A549 (cell line): ENCODE data around the gene LIMCH1. TPM values are rescaled to one million over a fixed set of nuclear protein-coding genes. Genes with fewer than 3 reads are reported as not detected.

Experiments
- ATAC-seq, 2 experiments: fragments of 200-7000 bp in 1 of 2; fragments of >200 bp in 1 of 2; cut with Nextera tagmentation in 1 of 2; cut with Tn5 transposase in 1 of 2; 3 replicates each; pipeline versions ENCODE4 v1.8.0 to v1.9.1; 2018 to 2020; ENCODE audit warnings: mild to moderate bottlenecking in 1 of 2, moderate library complexity in 1 of 2
- CTCF ChIA-PET: fragments of 300-600 bp; sonication (Branson Sonifier 250); formaldehyde crosslinking; extraction: SDS; loops from one replicate; lab custom pipeline; 2021; ENCODE audit warnings: antibody characterized with exemption, inconsistent platforms; lab: Yijun Ruan, JAX
- POLR2A ChIA-PET: fragments of 350-600 bp; formaldehyde crosslinking; extraction: SDS; loops from one replicate; lab custom pipeline; 2021; ENCODE audit warnings: antibody characterized with exemption, inconsistent platforms; lab: Yijun Ruan, JAX
- DNase-seq, 2 experiments: peaks; one replicate each; pipeline versions ENCODE4 v3.0.0 to v3.0.0-alpha.2; 2011 to 2016; ENCODE audit warnings: low read depth in 1 of 2, low spot score in 1 of 2
- FAIRE-seq: peaks from 2 replicates; lab custom pipeline; 2011; peaks lifted over from hg19 to GRCh38; lab: Jason Lieb, UNC
- H3K27ac ChIP-seq, 2 experiments: fragments of >200 bp; sonication (Bioruptor Twin); formaldehyde crosslinking; 3 replicates each; pipeline ENCODE4 v1.5.1; 2016 to 2017
- H3K4me1 ChIP-seq: fragments of >200 bp; sonication (Bioruptor Twin); formaldehyde crosslinking; 3 replicates; pipeline ENCODE4 v1.6.1; 2016
- H3K4me2 ChIP-seq: fragments of >200 bp; sonication (Bioruptor Twin); formaldehyde crosslinking; 3 replicates; pipeline ENCODE4 v1.6.1; 2016
- H3K4me3 ChIP-seq: fragments of >200 bp; sonication (Bioruptor Twin); formaldehyde crosslinking; 3 replicates; pipeline ENCODE4 v1.5.1; 2016
- H3K9me3 ChIP-seq: fragments of >200 bp; sonication (Bioruptor Twin); formaldehyde crosslinking; 3 replicates; pipeline ENCODE4 v1.6.1; 2016
- BHLHE40 ChIP-seq: IDR thresholded peaks from 2 replicates; pipeline ENCODE4 v1.6.1; 2012; ENCODE audit warnings: low read depth, low read length, inconsistent platforms
- CTCF ChIP-seq: fragments of >200 bp; sonication (Bioruptor Twin); formaldehyde crosslinking; IDR thresholded peaks from 3 replicates; pipeline ENCODE4 v1.5.1; 2016
- E2F6 ChIP-seq: IDR thresholded peaks from 2 replicates; pipeline ENCODE4 v1.6.1; 2012; ENCODE audit warnings: low read depth, borderline replicate concordance
- EHF ChIP-seq: fragments of 250-450 bp; sonication (Bioruptor Pico); IDR thresholded peaks from 2 replicates; pipeline ENCODE4 v1.5.0; 2020; ENCODE audit warnings: mild to moderate bottlenecking
- EHMT2 ChIP-seq: fragments of 200-600 bp; sonication (generic); IDR thresholded peaks from 2 replicates; pipeline ENCODE4 v1.6.1; 2016; ENCODE audit warnings: antibody characterized with exemption, low read depth, mild to moderate bottlenecking, moderate library complexity
- ELK1 ChIP-seq: fragments of 150-350 bp; IDR thresholded peaks from 2 replicates; pipeline ENCODE4 v1.6.1; 2014; ENCODE audit warnings: low read depth, mild to moderate bottlenecking, low read length
- EP300 ChIP-seq, 2 experiments: fragments of >200 bp; sonication (Bioruptor Twin); formaldehyde crosslinking; IDR thresholded peaks; 2 replicates in 1 of 2; 3 replicates in 1 of 2; pipeline ENCODE4 v1.6.1; 2016 to 2017
- ESRRA ChIP-seq: fragments of 150-350 bp; IDR thresholded peaks from 2 replicates; pipeline ENCODE4 v1.6.1; 2014; ENCODE audit warnings: mild to moderate bottlenecking, low read length, borderline replicate concordance
- FOSB ChIP-seq: fragments of 250-450 bp; sonication (Bioruptor Pico); IDR thresholded peaks from 2 replicates; pipeline ENCODE4 v1.5.0; 2020; ENCODE audit warnings: mild to moderate bottlenecking, moderate library complexity
- HEYL ChIP-seq: fragments of 250-450 bp; sonication (Bioruptor Pico); IDR thresholded peaks from 2 replicates; pipeline ENCODE4 v1.8.0; 2021; ENCODE audit warnings: mild to moderate bottlenecking, moderate library complexity
- HOXB13 ChIP-seq: fragments of 250-450 bp; sonication (Bioruptor Pico); IDR thresholded peaks from 2 replicates; pipeline ENCODE4 v1.5.0; 2020; ENCODE audit warnings: low read depth, mild to moderate bottlenecking, moderate library complexity
- HOXB5 ChIP-seq: fragments of 250-450 bp; sonication (Bioruptor Pico); IDR thresholded peaks from 2 replicates; pipeline ENCODE4 v1.5.0; 2020; ENCODE audit warnings: mild to moderate bottlenecking, moderate library complexity
- KDM5A ChIP-seq: fragments of 200-600 bp; sonication (generic); IDR thresholded peaks from 2 replicates; pipeline ENCODE4 v1.6.1; 2016; ENCODE audit warnings: antibody characterized with exemption, mild to moderate bottlenecking
- MAFK ChIP-seq: fragments of 450-650 bp; IDR thresholded peaks from 2 replicates; pipeline ENCODE4 v1.6.1; 2014; ENCODE audit not compliant: partially characterized antibody
- MYC ChIP-seq: IDR thresholded peaks from 2 replicates; pipeline ENCODE4 v1.6.1; 2012; ENCODE audit warnings: mild to moderate bottlenecking, inconsistent platforms, low read length, improper control_type of control experiment, borderline replicate concordance
- NFE2L2 ChIP-seq: fragments of 150-350 bp; conservative IDR thresholded peaks from 2 replicates; pipeline ENCODE4 v1.6.1; 2014; ENCODE audit warnings: low read length
- RAD21 ChIP-seq, 2 experiments: fragments of >200 bp in 1 of 2; sonication (Bioruptor Twin) in 1 of 2; formaldehyde crosslinking in 1 of 2; IDR thresholded peaks in 1 of 2; conservative IDR thresholded peaks in 1 of 2; 2 replicates in 1 of 2; 3 replicates in 1 of 2; pipeline ENCODE4 v1.6.1; 2012 to 2018; ENCODE audit warnings: inconsistent platforms in 1 of 2
- RARB ChIP-seq: fragments of 250-450 bp; sonication (Bioruptor Pico); IDR thresholded peaks from 2 replicates; pipeline ENCODE4 v1.8.0; 2021; ENCODE audit warnings: mild to moderate bottlenecking, moderate library complexity
- REST ChIP-seq: fragments of 200-600 bp; sonication (generic); IDR thresholded peaks from 2 replicates; pipeline ENCODE4 v1.6.1; 2016; ENCODE audit warnings: antibody characterized with exemption, mild to moderate bottlenecking, moderate library complexity
- SMC3 ChIP-seq: fragments of >200 bp; sonication (Bioruptor Twin); formaldehyde crosslinking; IDR thresholded peaks from 3 replicates; pipeline ENCODE4 v1.6.1; 2018; ENCODE audit warnings: inconsistent platforms
- ZSCAN20 ChIP-seq: fragments of 250-450 bp; sonication (Bioruptor Pico); IDR thresholded peaks from 2 replicates; pipeline ENCODE4 v1.8.0; 2022; ENCODE audit warnings: mild to moderate bottlenecking, moderate library complexity
- WGBS: methylation state at CpG from one replicate; pipeline ENCODE4 v1.1.6; 2017; ENCODE audit errors: missing lambda C conversion rate; 5-methylcytosine and 5-hydroxymethylcytosine counted together
- polyA plus RNA-seq, 4 experiments: library from polyadenylated mRNA; depleted of rRNA in 3 of 4; stranded (reverse); fragments of >200 nt; fragmentation: RNase III in 1 of 4; extraction: RNeasy Plus Mini Kit Qiagen cat#74134 plus additional on column Dnase treatment in 1 of 4; gene quantifications; 2 replicates in 3 of 4; 3 replicates in 1 of 4; pipeline ENCODE4 v1.2.3, GENCODE V29; 2011 to 2017

LIMCH1 gene
- polyA plus RNA-seq, 2 of the 4 experiments (the other 2 are of a cell fraction), result 52.9 to 88.9 TPM

GRCh38 chr4:41538887-41539498 is 1.0 kb downstream of the LIMCH1 start:
- ChIA-PET POLR2A (no interaction called here), CTCF (no interaction called here)
- DNase-seq (no peak), FAIRE-seq (no peak), ATAC-seq (peak; percentile 37 to 45; a peak in 5 of 6 replicates)
- TF ChIP-seq SMC3 (no peak), HOXB13 (CRISPR knock-in tag) (no peak), BHLHE40 (no peak), CTCF (no peak), KDM5A (no peak), MAFK (no peak), E2F6 (no peak), REST (no peak), EHMT2 (no peak), ESRRA (no peak), EHF (CRISPR knock-in tag) (no peak)
- peak overlapping the region; percentile 73 to 83 for H3K27ac ChIP-seq
- no peaks in the 10 kb centered on the region for H3K9me3 ChIP-seq
- peak overlapping the region; percentile 78 for H3K4me2 ChIP-seq
- H3K4me1 ChIP-seq, result peaks cover 79% of the 10 kb centered on the region
- 15% methylated on average over 12 of the region's 12 CpGs for WGBS
- H3K4me3 ChIP-seq, result peak overlapping the region; percentile 26; the same call in 2 of the 3 replicates

GRCh38 chr4:41539711-41540110 is 1.8 kb downstream of the LIMCH1 start:
- ATAC-seq (no peak), DNase-seq (no peak), FAIRE-seq (no peak)
- peak overlapping the region; percentile 73 to 83; a peak in 4 of 6 replicates for H3K27ac ChIP-seq
- no peaks in the 10 kb centered on the region for H3K9me3 ChIP-seq
- ChIA-PET CTCF (no interaction called here), POLR2A (no interaction called here)
- TF ChIP-seq ESRRA (no peak), BHLHE40 (no peak), EP300 (IDR thresholded peaks at IDR 0.05) (no peak)
- 0 out of 3 replicates have a peak overlapping the region, but pooled peaks have one; percentile 26 for H3K4me3 ChIP-seq
- peak overlapping the region; percentile 78 for H3K4me2 ChIP-seq
- peaks cover 78% of the 10 kb centered on the region for H3K4me1 ChIP-seq

- CTCF ChIA-PET, result interaction anchor here (2.0 kb wide), 1 partner anchor 260 kb away, joined by 4 read pairs; no protein-coding TSS in a partner anchor
- Histone ChIP-seq H3K4me2 (no peak overlapping the region; the same call in 2 of the 3 replicates), H3K4me3 (no peak overlapping the region), H3K27ac (peak overlapping the region in 1 of 2 experiments; percentile 52; a peak in 2 of 6 replicates), H3K9me3 (no peaks in the 10 kb centered on the region), H3K4me1 (peaks cover 72% of the 10 kb centered on the region)
- 81% methylated on average over 5 of the region's 5 CpGs for WGBS
- POLR2A ChIA-PET, result no interaction called here
- ATAC-seq (no peak), FAIRE-seq (no peak), DNase-seq (no peak)
- TF ChIP-seq FOSB (CRISPR knock-in tag) (no peak), HOXB5 (no peak), EHF (CRISPR knock-in tag) (no peak), RAD21 (conservative IDR thresholded peaks at IDR 0.05 in 1 of 2, IDR thresholded peaks at IDR 0.05 in 1 of 2) (no peak), E2F6 (no peak), MAFK (no peak), ZSCAN20 (no peak), NFE2L2 (no peak), HEYL (CRISPR knock-in tag) (no peak), RARB (CRISPR knock-in tag) (no peak), MYC (no peak), ELK1 (no peak)
Measured at GRCh38 chr4:41540687-41541086, 2.7 kb downstream of the LIMCH1 start.
